HL-60 (cell line): Measurements from ENCODE around the gene SMARCA1.

Source experiments
- DNase-seq, 2 experiments: peaks; one replicate each; pipeline ENCODE4 v3.0.0-alpha.2; 2010 to 2020; ENCODE audit warnings: low read depth in 1 of 2, low spot score in 1 of 2
- H3K27ac ChIP-seq: fragments of 250-450 bp; sonication (Bioruptor Pico); replicated peaks from 2 replicates; pipeline ENCODE4 v1.5.1; 2020; ENCODE audit warnings: mild to moderate bottlenecking, moderate library complexity
- H3K27me3 ChIP-seq: fragments of 250-450 bp; sonication (Bioruptor Pico); 2 replicates; pipeline ENCODE4 v1.5.1; 2021; ENCODE audit warnings: mild to moderate bottlenecking, moderate library complexity; ENCODE audit not compliant: insufficient read depth, poor library complexity, severe bottlenecking
- H3K4me3 ChIP-seq: replicated peaks from 2 replicates; pipeline ENCODE4 v1.5.1; 2011; ENCODE audit warnings: mild to moderate bottlenecking, control low read depth, low read length; ENCODE audit not compliant: insufficient read depth
- GABPA ChIP-seq: IDR thresholded peaks from 2 replicates; pipeline ENCODE4 v1.6.1; 2012; ENCODE audit warnings: low read depth
- POLR2AphosphoS5 ChIP-seq: IDR thresholded peaks from 2 replicates; pipeline ENCODE4 v1.6.1; 2012; ENCODE audit warnings: low read depth
- REST ChIP-seq: IDR thresholded peaks from 2 replicates; pipeline ENCODE4 v1.6.1; 2012; ENCODE audit warnings: low read depth; ENCODE audit not compliant: insufficient replicate concordance
- SPI1 ChIP-seq: IDR thresholded peaks from 2 replicates; pipeline ENCODE4 v1.6.1; 2012; ENCODE audit warnings: low read depth, mild to moderate bottlenecking, borderline replicate concordance
- TF ChIP-seq, protein P1 (sequence below): IDR thresholded peaks from one replicate; pipeline ENCODE4 v1.5.1; 2011; ENCODE audit warnings: low read length, control low read depth, inconsistent platforms; ENCODE audit not compliant: insufficient read depth

The SMARCA1 gene

DNA sequence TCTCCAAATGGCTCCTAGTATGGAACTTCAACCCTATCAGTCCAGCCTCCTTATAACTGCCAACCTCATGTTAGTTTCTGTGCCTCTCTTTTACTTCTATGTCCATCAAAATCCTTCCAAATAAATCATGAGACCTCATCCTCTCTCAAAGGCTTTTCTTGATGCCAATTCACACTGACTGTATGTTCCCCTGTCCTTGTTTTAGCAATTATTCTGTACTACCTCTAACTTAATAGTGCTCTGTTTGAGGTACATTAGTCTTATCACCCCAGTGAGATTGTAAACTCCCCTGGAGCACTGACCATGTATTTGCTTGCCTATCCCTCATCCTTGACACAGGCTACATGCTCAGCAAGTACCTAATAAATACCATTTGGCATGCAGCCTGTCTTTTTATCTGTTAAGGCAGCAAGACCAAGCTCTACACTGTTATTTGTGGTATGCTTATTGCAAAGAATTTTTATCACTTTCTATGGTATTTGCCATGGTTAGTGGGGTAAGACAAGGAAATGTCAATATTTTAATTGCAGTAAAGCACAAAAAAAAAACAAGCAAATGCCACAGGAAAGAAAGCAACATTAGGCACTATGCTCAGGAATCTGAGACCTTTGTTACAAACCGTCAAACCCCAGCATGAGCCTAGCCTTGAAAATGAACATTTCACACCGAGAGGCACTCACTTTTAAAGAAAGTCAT is 119.2 kb downstream of the SMARCA1 start:
- Histone ChIP-seq H3K27ac (no peak overlapping the region), H3K27me3 (no peaks in the 10 kb centered on the region), H3K4me3 (no peak overlapping the region)
- no peak for DNase-seq
- TF ChIP-seq GABPA (no peak), POLR2AphosphoS5 (no peak), SPI1 (no peak), REST (no peak)
- TF ChIP-seq, protein P1, sequence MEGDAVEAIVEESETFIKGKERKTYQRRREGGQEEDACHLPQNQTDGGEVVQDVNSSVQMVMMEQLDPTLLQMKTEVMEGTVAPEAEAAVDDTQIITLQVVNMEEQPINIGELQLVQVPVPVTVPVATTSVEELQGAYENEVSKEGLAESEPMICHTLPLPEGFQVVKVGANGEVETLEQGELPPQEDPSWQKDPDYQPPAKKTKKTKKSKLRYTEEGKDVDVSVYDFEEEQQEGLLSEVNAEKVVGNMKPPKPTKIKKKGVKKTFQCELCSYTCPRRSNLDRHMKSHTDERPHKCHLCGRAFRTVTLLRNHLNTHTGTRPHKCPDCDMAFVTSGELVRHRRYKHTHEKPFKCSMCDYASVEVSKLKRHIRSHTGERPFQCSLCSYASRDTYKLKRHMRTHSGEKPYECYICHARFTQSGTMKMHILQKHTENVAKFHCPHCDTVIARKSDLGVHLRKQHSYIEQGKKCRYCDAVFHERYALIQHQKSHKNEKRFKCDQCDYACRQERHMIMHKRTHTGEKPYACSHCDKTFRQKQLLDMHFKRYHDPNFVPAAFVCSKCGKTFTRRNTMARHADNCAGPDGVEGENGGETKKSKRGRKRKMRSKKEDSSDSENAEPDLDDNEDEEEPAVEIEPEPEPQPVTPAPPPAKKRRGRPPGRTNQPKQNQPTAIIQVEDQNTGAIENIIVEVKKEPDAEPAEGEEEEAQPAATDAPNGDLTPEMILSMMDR, result no peak
